ENCODE measurements around the gene GREM2.

The GREM2 gene

DNA sequence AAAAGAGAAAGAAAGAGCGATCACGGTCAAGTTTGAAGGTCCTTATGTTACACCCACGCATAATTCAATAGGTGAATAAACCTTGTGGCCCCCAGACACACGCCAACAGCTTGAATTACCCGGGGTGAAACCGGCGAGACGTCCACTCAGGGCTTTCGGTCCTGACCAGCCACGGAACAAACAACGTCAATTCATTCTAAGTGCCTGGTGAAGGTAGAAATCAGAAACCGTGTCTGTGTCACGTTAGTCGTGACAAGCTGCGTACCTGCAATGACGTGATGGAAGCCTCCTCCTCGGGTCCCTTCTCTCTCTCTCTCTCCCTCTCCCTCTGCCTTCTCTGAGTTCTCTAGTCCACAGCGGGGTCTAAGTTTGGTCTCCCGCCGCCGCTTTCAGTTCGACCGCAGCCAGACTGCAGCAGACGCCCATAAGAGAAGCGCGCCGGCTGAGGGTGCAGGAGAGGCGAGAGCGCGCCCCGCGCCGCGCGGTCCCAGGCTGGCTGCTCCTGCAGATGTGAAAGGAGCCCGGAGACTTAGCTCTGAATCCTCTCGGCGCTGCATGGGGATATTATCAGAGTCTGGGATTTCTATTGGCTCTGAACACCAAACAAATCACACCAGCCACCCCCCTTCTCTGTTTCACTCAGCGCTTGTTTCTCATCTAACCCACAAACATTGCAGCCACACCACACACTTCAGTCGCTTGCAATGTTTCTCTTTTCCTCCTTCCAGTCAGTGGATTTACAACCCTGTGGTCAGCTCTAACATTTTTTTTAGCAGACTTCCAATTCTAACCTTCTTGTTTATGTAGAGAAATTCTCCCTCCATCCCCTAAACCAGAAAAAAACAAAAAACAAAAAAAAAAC lies at the start of gene GREM2:
Gene GREM2, minus strand, starts transcription at position 537 of the 862 bp plus-strand sequence. CDS start 118,680 bp downstream, outside the sequence.
- peak; percentile 36 for DNase-seq

DNA sequence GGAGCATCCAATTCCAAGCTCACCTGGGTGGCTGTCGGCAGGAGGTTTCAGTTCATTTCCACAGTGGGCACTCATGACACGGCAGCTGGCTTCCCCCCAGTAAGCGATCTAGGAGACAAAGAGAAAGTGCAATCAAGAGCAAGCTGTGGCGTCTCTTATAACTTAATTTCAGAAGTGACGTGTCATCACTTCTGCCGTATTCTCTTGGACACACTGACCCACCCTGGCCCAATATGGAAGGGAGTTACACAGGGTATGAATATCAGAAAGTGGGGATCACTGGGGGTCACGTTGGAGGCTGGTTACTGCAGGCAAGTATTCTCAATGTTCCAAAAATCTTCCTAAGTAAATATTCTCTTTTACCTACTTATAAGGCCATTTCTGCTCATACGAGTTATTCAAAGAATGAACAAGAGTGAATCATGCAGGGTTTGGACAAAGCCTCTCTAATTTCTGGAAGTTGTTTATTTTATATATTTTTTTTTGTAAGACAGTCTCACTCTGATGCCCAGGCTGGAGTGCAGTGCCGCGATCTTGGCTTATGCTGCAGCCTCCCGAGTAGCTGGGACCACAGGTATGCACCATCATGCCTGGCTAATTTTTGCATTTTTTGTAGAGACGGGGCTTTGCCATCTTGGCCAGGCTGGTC lies 46.5 kb upstream of the GREM2 start:
- no peak for DNase-seq

DNA sequence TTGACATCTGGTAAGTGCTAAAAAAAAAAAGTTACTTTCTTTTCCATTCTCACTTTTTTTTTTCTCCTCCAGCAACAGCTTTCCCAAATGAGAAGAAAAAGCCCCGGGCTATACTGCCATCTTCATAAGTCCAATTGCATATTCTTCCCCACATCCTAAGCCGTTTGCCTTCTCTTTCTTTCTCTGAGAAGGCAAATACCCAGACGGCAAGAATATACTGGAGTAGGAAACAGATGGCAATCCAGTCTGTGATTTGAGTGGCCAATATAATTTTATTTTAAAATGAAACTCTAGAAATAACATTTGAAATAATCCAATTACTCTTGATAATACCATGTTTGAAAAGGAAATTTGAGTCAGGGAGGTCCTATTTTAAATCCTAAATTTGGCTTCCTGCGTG lies 44.6 kb upstream of the GREM2 start:
- DNase-seq = no peak

GRCh38 chr1:240652961-240653409 lies 41.0 kb upstream of the GREM2 start:
- no peak for DNase-seq

- DNase-seq = no peak
Observed at GRCh38 chr1:240652549-240652948, 40.6 kb upstream of the GREM2 start.

- DNase-seq = no peak
Observed at GRCh38 chr1:240650877-240651276, 38.9 kb upstream of the GREM2 start.

DNA sequence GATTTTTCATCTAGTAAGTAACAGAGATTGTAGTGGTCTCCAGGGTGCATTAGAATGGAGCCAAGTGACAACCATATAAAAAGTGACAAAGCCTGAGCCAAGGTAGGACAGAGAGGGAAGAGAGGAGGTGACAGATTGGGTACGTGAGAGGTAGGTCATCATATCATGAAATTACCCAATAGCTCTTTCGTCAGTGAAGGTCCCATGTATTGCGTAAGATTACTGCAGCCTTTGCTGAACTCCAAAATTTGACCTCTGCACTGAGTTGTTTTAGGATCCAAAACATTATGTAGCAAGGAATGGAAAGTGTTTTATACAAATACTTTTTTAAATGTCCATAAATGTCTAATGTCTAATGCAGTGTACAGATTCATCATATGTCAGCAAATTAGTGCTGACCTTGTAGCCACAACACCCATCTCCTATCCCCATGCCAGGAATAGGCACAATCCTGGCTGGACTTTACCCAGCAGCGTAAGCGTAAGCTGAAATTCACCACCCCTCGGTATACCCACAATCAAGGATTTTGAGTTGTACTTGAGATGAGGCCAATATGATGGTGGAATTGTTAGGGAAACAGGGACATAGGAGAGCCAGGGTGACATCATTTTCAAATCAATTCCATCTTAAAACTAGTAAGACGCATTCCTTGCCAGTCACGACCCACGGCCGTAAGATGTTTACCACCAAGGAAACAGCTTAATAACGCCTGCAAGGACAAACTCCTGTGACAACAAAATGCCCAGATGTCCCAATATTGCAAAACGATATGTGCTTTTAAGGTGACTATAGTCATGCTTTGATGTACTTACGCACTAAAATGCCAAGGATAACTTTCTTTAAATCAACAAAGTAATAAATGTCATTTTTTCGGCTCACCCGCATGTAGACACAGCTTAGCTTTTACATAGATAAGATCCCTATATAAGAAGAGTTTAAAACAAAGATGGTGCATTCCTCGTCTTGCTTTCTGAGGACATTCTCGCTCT lies 38.1 kb upstream of the GREM2 start:
- no peak for DNase-seq

DNA sequence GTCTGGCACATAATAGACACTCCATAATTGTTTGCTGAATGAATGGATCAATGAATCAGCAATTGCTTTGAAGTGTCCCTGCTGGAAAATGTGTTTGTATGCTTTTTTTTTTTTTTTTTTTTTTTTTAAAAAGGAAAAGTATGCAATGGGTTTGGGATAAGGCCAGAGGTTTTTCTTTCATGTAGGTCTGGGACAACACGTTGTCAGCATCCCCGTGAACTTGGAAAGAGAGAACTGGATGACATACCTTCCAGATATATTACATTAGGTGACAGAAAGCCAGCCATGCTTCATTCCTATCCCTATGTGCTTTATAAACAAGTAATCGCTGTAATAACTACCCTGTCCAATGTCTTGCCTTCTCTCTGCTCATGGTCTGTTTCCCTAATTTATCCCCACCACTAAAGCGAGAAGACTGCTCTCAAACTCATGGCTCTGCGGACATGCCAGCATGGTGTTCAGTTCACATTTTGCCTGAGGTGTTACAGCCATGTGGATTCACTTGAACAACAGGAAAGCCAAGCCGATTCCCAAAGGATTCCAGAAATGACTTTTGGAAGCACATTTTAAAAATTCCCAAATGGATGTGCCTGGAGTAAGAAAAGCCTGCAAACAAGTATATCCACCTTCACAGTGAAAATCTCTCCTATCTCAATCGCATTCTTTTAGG lies 34.8 kb upstream of the GREM2 start:
- DNase-seq = no peak

GRCh38 chr1:240644732-240645131 lies 32.8 kb upstream of the GREM2 start:
- DNase-seq = no peak

- DNase-seq = no peak
Observed at GRCh38 chr1:240635466-240636256, 23.7 kb upstream of the GREM2 start.

DNA sequence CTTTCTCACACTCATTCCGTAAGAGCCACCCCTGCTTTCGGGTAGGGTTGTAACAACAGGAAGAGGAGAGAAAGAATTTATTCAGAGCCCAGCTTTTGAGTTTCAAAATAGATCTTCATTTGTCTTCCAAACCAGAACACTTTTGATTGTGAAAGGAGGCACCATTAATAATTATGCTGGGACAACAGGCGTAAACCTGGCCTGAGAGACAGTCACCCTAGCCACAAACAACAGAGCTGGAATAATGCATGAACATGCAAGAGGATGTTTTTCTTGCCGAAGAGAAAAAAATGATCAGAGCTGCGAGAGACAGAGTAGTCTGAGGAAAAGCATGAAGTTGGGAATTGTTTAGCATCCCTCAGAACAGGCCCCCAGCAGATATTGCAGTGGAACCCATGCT lies 18.5 kb upstream of the GREM2 start:
- no peak for DNase-seq

- DNase-seq = peak; percentile 74
Observed at GRCh38 chr1:240621249-240621648, 9.3 kb upstream of the GREM2 start.

GRCh38 chr1:240619906-240620621 lies 8.1 kb upstream of the GREM2 start:
- DNase-seq = no peak

DNA sequence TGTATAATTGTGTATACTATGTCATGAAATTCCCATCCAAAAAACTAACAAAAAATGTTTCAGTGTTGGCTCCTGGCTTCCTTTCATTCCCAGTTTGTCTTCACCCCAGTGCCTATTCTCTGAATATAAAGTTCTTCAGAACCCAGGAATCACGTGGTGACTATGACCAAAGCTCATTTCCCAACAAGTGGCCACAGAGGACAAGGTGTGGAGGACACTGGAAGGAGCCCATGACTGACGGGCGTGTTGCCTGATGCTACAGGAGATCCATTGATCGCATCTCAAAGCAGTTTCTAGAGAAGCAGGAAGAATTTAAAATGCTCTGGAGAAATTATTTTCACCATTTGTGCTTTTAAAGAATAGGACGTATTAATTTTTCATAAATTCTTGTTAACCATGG lies 7.4 kb upstream of the GREM2 start:
- no peak for DNase-seq

GRCh38 chr1:240618946-240619345 lies 7.0 kb upstream of the GREM2 start:
- DNase-seq = no peak

DNA sequence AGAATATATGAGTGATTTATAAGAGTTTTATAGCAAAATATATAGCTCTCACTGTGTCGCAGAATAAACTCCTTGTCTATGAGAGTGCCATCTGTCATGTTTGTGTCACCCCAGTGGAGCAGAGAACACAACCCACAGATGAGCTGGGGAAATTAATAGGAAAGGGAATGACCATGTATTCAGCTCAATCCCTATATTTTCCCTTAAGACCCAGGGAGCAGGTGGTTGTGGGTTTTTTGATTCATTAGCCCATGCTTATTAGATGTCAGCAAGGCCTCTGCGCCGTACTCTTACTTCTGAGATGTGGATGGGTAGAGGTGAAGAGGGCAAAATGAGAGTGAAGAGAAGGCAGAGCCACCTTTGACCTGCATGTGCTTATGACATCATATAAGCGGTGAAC lies 4.1 kb upstream of the GREM2 start:
- DNase-seq = no peak

DNA sequence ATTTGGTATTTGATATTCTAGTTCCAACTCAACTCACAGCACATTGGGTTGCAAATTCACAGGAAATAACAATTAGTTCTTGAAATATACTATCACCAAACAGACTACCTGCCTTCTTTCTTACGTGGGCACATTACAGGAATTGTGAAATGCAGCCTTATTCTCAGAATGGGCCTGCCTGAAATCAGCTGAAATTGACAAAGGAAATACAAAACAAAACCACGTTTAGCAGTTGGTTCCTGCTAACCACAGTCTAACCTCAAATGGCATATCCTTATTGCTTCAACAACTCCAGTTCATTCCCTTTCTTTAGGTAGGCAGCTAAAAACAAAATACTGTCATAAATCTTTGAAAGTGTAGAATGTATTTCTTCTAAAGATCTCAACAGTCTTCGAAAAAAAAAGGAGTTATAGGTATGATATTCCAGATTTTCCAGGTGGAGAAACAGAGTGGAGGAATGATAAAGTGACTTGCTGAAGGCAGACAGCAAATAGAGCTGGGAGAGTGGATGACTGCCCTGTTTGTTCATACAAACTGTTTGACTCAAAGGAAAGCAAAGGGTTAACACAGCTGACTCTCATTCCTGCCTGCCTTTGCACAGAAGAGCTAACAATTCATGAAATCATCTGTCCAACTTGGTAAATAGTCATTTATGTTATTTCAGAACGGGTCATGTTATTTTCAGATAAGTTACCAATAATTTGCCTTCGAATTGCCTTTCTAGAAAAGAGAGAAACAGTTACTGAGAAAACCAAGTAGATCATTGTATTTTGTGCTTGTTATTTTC lies 1.6 kb upstream of the GREM2 start:
- DNase-seq = no peak

- no peak for DNase-seq
Observed at GRCh38 chr1:240612811-240613210, 856 bp upstream of the GREM2 start.

- no peak for DNase-seq
Observed at GRCh38 chr1:240611228-240611618, 732 bp downstream of the GREM2 start.

- no peak for DNase-seq
Observed at GRCh38 chr1:240610636-240611035, 1.3 kb downstream of the GREM2 start.
